NB4 (cell line): Measurements from ENCODE around the gene SH2D4B.

Source experiments
- DNase-seq: peaks from one replicate; pipeline ENCODE4 v3.0.0; 2010; ENCODE audit warnings: low read depth
- H3K4me3 ChIP-seq: one replicate; pipeline ENCODE4 v1.5.1; 2011; ENCODE audit warnings: mild to moderate bottlenecking, low read depth, low read length, moderate library complexity
- CTCF ChIP-seq: IDR thresholded peaks from one replicate; pipeline ENCODE4 v1.5.1; 2012; ENCODE audit warnings: low read depth, low read length
- MAX ChIP-seq: IDR thresholded peaks from 2 replicates; pipeline ENCODE4 v1.6.1; 2011; ENCODE audit warnings: low read depth, low read length
- MYC ChIP-seq: IDR thresholded peaks from 2 replicates; pipeline ENCODE4 v1.6.1; 2011; ENCODE audit warnings: low read depth, low read length
- POLR2A ChIP-seq: IDR thresholded peaks from 2 replicates; pipeline ENCODE4 v1.6.1; 2011; ENCODE audit warnings: mild to moderate bottlenecking; ENCODE audit not compliant: insufficient read length; ENCODE audit errors: extremely low read depth

Gene SH2D4B

GRCh38 chr10:80691441-80691840, 153.7 kb downstream of the SH2D4B start:
- DNase-seq: no peak
- no peak overlapping the region for H3K4me3 ChIP-seq
- TF ChIP-seq POLR2A (no peak), MYC (no peak), MAX (no peak), CTCF (no peak)

- no peak for TF ChIP-seq MAX
- TF ChIP-seq POLR2A: no peak
- TF ChIP-seq CTCF: no peak
- no peak for TF ChIP-seq MYC
- no peak overlapping the region for H3K4me3 ChIP-seq
- no peak for DNase-seq
Measured at GRCh38 chr10:80693565-80693964, 155.9 kb downstream of the SH2D4B start.

GRCh38 chr10:80694930-80695329, 157.2 kb downstream of the SH2D4B start:
- no peak overlapping the region for H3K4me3 ChIP-seq
- TF ChIP-seq CTCF (no peak), POLR2A (no peak), MYC (no peak), MAX (no peak)
- DNase-seq: no peak
